Measurements from ENCODE around the gene LONRF3.

DNA sequence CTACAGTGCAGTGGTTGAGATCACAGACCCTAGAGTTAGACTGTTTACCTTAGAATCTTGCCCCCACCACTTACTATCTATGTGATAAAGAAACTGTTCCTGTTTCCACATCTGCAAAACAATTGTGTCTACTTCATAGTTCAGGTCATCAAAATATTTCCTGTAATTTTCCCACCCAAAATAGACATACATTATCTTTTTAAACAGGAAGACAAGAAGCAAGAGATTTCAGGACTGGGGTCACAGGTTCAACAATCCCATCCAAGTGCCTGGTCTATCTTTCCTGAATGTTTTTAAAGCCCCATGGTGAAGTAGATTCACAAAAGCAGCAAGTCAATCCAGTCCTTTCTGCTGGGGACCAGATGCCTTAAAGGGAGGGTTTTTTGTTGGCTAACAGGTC is 56.6 kb downstream of the LONRF3 start:
- TF ChIP-seq, protein P1, sequence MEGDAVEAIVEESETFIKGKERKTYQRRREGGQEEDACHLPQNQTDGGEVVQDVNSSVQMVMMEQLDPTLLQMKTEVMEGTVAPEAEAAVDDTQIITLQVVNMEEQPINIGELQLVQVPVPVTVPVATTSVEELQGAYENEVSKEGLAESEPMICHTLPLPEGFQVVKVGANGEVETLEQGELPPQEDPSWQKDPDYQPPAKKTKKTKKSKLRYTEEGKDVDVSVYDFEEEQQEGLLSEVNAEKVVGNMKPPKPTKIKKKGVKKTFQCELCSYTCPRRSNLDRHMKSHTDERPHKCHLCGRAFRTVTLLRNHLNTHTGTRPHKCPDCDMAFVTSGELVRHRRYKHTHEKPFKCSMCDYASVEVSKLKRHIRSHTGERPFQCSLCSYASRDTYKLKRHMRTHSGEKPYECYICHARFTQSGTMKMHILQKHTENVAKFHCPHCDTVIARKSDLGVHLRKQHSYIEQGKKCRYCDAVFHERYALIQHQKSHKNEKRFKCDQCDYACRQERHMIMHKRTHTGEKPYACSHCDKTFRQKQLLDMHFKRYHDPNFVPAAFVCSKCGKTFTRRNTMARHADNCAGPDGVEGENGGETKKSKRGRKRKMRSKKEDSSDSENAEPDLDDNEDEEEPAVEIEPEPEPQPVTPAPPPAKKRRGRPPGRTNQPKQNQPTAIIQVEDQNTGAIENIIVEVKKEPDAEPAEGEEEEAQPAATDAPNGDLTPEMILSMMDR (optimal IDR thresholded peaks at IDR 0.05 in 1 of 3, IDR thresholded peaks at IDR 0.05 in 1 of 3, conservative IDR thresholded peaks at IDR 0.05 in 1 of 3; ENCODE audit: extremely low read depth in 1 of 3, insufficient read depth in 2 of 3, low read length in 3 of 3) = no peak
- no peak for TF ChIP-seq EZH2 (IDR thresholded peaks at IDR 0.05; ENCODE audit: low read length)
